ENCODE measurements around the gene PRDM11.

DNA sequence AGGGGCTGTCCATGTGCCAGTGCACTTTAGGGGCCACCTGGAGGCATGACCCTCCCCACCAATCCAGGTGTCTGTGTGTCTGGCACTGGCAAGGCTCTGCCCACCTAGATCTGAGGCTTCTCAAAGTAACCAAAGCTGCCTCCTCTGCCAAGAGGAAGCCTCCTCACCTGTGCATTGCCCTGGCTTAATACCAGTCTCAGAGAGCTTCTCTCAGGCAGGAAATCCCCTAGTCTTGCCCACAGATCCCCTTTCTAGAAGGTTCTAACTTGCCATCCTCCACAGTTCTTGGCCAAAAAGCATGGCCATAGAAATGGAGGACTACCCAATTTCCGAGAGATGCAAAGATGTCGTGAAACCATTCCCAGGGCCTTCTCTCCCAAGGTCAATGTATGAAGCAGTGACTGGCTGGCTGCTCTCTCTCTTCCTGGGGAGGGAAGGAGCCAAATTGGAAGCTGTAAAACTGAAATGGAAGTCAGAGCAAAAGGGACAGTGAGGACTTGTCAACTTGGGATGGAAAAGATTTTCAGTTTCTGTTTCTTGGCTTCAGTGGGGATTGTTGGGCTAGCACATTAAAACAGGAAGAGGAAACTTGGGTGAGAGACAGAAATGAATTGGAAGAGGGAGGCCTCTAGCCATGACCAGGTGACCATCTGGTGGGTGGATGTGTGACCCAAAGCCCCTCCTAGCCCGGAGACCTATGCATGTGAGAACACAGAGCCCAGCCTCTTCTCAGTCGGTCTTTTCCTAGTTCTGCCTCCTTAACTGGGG, 68.8 kb downstream of the PRDM11 start:
- TF ChIP-seq POLR2AphosphoS5 (IDR thresholded peaks at IDR 0.05; ENCODE audit: low read depth, low read length) (no peak), POLR2A (IDR thresholded peaks at IDR 0.05; ENCODE audit: low read depth, low read length) (no peak), POU2F2 (IDR thresholded peaks at IDR 0.05; ENCODE audit: low read depth, low read length) (no peak), PAX5 (IDR thresholded peaks at IDR 0.05; ENCODE audit: insufficient read depth, low read length, severe bottlenecking) (no peak), TAF1 (IDR thresholded peaks at IDR 0.05; ENCODE audit: low read depth, low read length) (no peak)
